C4-2B (cell line): ENCODE measurements around the gene RPS6KA4.

Experiments
- H3K27ac ChIP-seq: fragments of 450-650 bp; 2 replicates; pipeline ENCODE4 v1.5.1; 2017
- CTCF ChIP-seq: fragments of 450-650 bp; conservative IDR thresholded peaks from 2 replicates; pipeline ENCODE4 v1.5.1; 2017; ENCODE audit warnings: mild to moderate bottlenecking
- ZFX ChIP-seq: fragments of 450-650 bp; IDR thresholded peaks from 2 replicates; pipeline ENCODE4 v1.6.1; 2017

Gene RPS6KA4

DNA sequence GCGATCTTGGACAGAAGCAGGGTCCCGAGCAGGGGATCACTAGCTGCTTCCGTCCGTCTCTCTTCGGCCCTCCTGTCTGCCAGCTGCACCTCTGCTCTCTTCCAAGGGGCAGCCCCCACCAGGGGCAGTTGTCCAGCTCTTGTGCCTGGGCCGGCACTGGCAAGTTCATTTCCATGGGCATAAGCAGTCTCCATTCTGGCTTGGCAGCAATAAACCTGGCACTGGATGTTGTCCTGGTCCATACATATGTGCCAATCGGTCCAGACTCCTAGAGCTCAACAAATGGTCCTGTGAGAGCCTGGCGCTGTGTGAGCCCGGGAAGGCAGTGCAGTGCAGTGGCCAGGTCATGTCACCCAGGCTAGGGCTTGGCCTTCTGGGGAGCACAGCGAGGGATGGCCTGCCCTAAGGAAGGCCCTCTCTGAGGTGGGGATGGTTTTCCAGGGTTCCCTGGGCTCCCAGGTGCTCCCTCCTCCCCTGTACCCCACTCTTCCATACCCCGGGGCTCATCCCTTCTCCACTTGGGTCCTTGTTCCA, 60.4 kb downstream of the RPS6KA4 start:
- no peak overlapping the region for H3K27ac ChIP-seq
- TF ChIP-seq ZFX (no peak), CTCF (no peak)

GRCh38 chr11:64419818-64420485, 61.0 kb downstream of the RPS6KA4 start:
- TF ChIP-seq ZFX (no peak), CTCF (no peak)
- no peak overlapping the region for H3K27ac ChIP-seq
